Epithelial cell of proximal tubule (primary cell): ENCODE data around the gene HSD17B13. TPM values are rescaled to one million over a fixed set of nuclear protein-coding genes. Genes with fewer than 3 reads are reported as not detected.

Experiments used
- DNase-seq: peaks from one replicate; pipeline ENCODE4 v3.0.0-alpha.2; 2011; ENCODE audit warnings: low read depth
- H3K4me3 ChIP-seq: 2 replicates; pipeline ENCODE4 v1.5.1; 2011; ENCODE audit warnings: low read depth, mild to moderate bottlenecking, low read length
- total RNA-seq: library from RNA; depleted of rRNA; stranded (reverse); fragments of >200 nt; gene quantifications from 2 replicates; pipeline ENCODE4 v1.2.3, GENCODE V29; 2015
- TF ChIP-seq, protein P1 (sequence below): conservative IDR thresholded peaks from 2 replicates; pipeline ENCODE4 v1.5.1; 2012; ENCODE audit warnings: low read depth, mild to moderate bottlenecking, low read length

HSD17B13 gene
- total RNA-seq, 1 donor from 2014 or later: not detected

- TF ChIP-seq, protein P1, sequence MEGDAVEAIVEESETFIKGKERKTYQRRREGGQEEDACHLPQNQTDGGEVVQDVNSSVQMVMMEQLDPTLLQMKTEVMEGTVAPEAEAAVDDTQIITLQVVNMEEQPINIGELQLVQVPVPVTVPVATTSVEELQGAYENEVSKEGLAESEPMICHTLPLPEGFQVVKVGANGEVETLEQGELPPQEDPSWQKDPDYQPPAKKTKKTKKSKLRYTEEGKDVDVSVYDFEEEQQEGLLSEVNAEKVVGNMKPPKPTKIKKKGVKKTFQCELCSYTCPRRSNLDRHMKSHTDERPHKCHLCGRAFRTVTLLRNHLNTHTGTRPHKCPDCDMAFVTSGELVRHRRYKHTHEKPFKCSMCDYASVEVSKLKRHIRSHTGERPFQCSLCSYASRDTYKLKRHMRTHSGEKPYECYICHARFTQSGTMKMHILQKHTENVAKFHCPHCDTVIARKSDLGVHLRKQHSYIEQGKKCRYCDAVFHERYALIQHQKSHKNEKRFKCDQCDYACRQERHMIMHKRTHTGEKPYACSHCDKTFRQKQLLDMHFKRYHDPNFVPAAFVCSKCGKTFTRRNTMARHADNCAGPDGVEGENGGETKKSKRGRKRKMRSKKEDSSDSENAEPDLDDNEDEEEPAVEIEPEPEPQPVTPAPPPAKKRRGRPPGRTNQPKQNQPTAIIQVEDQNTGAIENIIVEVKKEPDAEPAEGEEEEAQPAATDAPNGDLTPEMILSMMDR: no peak
- H3K4me3 ChIP-seq: no peak overlapping the region
- DNase-seq: no peak
Measured at GRCh38 chr4:87281603-87282002, 41.1 kb downstream of the HSD17B13 start.

GRCh38 chr4:87278335-87278794, 44.3 kb downstream of the HSD17B13 start:
- no peak for DNase-seq
- H3K4me3 ChIP-seq: no peak overlapping the region
- TF ChIP-seq, protein P1: no peak

DNA sequence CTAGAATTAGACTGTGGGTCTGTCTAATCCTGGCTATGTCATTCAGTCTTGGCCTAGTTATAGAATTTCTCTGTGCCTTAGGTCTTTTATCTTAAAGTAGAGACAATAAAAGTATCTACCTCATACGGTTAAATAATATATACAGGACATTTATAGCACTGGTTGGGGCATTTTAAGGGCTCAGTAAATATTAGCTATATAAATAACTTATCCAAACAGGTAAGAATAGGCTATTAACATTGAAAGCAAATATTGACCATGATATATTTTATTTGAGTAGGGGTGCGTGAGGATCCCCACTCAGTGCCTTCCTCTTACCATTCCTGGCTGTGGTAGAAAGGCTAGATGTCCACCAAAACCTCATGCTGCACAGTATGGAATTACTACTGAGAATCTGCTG, 47.4 kb downstream of the HSD17B13 start:
- no peak overlapping the region for H3K4me3 ChIP-seq
- TF ChIP-seq, protein P1: no peak
- no peak for DNase-seq

DNA sequence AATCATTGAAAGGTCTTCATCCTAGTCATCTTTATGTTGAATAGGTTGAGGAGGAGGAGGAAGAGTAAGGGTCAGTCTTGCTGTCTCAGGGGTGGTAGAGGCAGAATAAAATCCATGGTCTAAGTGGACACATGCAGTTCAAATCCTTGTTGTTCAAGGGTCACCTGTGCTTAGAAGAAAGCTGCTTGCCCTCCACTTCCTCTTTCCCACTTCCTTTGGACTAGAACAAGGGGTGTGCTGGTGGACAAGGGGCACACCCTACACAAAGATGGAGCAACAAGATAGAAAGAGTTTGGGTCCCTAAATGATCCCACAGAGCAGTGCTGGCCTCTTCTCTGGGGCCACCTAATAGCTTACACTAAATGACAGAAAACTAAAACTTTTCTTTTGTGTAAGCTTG, 47.9 kb downstream of the HSD17B13 start:
- TF ChIP-seq, protein P1: no peak
- DNase-seq: no peak
- no peak overlapping the region for H3K4me3 ChIP-seq

DNA sequence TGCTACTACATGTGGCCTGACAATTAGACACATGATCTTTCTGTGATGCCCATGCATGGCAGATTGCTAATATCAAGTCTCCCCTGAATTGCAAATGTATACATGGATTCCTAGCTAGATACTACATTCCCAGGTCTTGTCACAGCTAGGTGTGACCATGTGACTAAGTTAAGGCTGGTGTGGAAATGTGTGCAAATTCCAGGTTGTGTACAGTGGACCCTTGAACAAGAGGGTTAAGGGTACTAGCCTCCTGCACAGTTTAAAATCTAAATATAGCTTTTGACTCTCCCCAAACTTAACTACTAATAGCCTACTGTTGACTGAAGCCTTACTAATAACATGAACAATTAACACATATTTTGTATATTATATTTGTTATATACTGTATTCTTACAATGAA, 48.4 kb downstream of the HSD17B13 start:
- H3K4me3 ChIP-seq: no peak overlapping the region
- TF ChIP-seq, protein P1: no peak
- DNase-seq: no peak

DNA sequence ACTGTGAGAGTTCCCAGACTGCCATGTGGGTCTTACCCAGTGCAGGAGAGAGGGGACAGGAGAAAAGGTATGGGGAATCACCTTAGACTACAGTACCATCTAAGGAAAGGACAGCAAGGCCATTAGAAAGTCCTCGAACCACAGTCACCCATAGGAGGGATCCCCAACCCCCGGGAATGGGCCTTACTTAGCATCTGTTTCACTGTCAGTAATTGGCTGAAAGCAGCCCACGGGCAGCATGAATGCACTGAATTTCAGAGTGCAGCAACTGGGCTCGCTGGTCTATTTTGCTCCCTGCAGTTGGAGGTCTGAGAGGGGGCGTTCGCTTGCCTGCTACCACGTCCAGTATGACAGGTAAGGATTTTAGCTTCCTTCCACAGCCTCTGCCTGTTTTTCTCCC, 51.9 kb downstream of the HSD17B13 start:
- TF ChIP-seq, protein P1: no peak
- no peak overlapping the region for H3K4me3 ChIP-seq
- DNase-seq: no peak

DNA sequence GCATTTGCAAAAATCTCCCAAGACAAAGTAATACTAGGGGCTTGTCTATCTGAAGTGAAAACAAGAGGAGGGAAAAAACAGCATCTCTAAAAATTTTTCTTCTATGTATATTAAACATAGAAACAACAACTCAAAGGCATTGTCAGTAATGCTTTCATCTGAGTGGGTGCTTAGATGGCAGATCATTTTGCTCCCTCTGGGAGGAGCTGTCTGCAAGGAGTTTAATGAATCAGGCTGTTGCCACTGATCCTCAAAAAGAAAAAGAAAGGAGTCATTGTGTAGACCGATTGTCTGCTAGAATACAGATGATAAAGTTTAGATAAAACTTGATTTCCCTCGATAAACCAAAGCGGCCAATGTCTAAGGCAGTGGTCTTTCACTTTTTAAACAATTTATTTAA, 52.5 kb downstream of the HSD17B13 start:
- peak; percentile 33 for DNase-seq
- H3K4me3 ChIP-seq: no peak overlapping the region
- TF ChIP-seq, protein P1: peak; percentile 91
